OCI-LY7 (cell line): Measurements from ENCODE around the gene TMED5. TPM values are rescaled to one million over a fixed set of nuclear protein-coding genes. Genes with fewer than 3 reads are reported as not detected.
A peak's percentile ranks its signal among the peaks of the same experiment; 100 is the strongest.

Experiments
- Bru-seq: library from RNA; stranded (reverse); fragments of 400-500 nt; gene quantifications from one replicate; lab custom pipeline; 2021; lab: Mats Ljungman, UMichigan
- BruChase-seq, 2 experiments: library from RNA; stranded (reverse); fragments of 400-500 nt; gene quantifications; one replicate each; lab custom pipeline; 2021; lab: Mats Ljungman, UMichigan
- BruUV-seq: library from RNA; stranded (reverse); fragments of 400-500 nt; replicated peaks from 2 replicates; lab custom pipeline; 2021; lab: Mats Ljungman, UMichigan
- CTCF ChIA-PET: fragments of 300-600 bp; sonication (Branson Sonifier 250); formaldehyde crosslinking; loops from one replicate; lab custom pipeline; 2022; ENCODE audit warnings: antibody characterized with exemption; ENCODE audit not compliant: unreplicated experiment; lab: Charles Lee
- POLR2A ChIA-PET: fragments of 300-600 bp; sonication (Branson Sonifier 250); formaldehyde crosslinking; loops from one replicate; lab custom pipeline; 2022; ENCODE audit warnings: antibody characterized with exemption; lab: Charles Lee
- DNase-seq: peaks from one replicate; pipeline ENCODE4 v3.0.0-alpha.2; 2015; ENCODE audit warnings: low spot score
- H2AFZ ChIP-seq: fragments of 200-600 bp; sonication (generic), shearing (Covaris generic); 2 replicates; pipeline ENCODE4 v1.6.1; 2014; ENCODE audit warnings: mild to moderate bottlenecking, antibody characterized with exemption, low read length, moderate library complexity
- H3K27ac ChIP-seq: fragments of 200-600 bp; sonication (generic); 2 replicates; pipeline ENCODE4 v1.5.1; 2014; ENCODE audit warnings: mixed run types, low read depth, mild to moderate bottlenecking, moderate library complexity, low read length, inconsistent platforms; ENCODE audit not compliant: poor library complexity, severe bottlenecking
- H3K36me3 ChIP-seq: fragments of 200-600 bp; sonication (generic); 2 replicates; pipeline ENCODE4 v1.6.1; 2014; ENCODE audit warnings: mild to moderate bottlenecking, antibody characterized with exemption, low read length, moderate library complexity, mixed read lengths; ENCODE audit not compliant: insufficient read depth
- H3K4me1 ChIP-seq: fragments of 200-600 bp; sonication (generic); 2 replicates; pipeline ENCODE4 v1.5.1; 2014; ENCODE audit warnings: mild to moderate bottlenecking, low read length; ENCODE audit not compliant: insufficient read depth, poor library complexity, severe bottlenecking
- H3K4me2 ChIP-seq: fragments of 200-600 bp; sonication (generic); 2 replicates; pipeline ENCODE4 v1.6.1; 2014; ENCODE audit warnings: mild to moderate bottlenecking, low read length
- H3K4me3 ChIP-seq: fragments of 200-600 bp; sonication (generic); 2 replicates; pipeline ENCODE4 v1.5.1; 2014; ENCODE audit warnings: mild to moderate bottlenecking, low read depth, low read length; ENCODE audit not compliant: poor library complexity, severe bottlenecking
- H3K79me2 ChIP-seq: fragments of 200-600 bp; sonication (generic); 2 replicates; pipeline ENCODE4 v1.6.1; 2016; ENCODE audit warnings: low read depth, mild to moderate bottlenecking, low read length, moderate library complexity, mixed read lengths; ENCODE audit not compliant: insufficient read depth
- H3K9me2 ChIP-seq: fragments of 200-600 bp; sonication (generic); 2 replicates; pipeline ENCODE4 v1.6.1; 2016; ENCODE audit warnings: mild to moderate bottlenecking, low read length, mixed read lengths; ENCODE audit not compliant: insufficient read depth
- H3K9me3 ChIP-seq: fragments of 200-600 bp; sonication (generic); 2 replicates; pipeline ENCODE4 v1.6.1; 2014; ENCODE audit warnings: mild to moderate bottlenecking, mixed run types, low read length, mixed read lengths
- H4K20me1 ChIP-seq: fragments of 200-600 bp; sonication (generic); 2 replicates; pipeline ENCODE4 v1.6.1; 2014; ENCODE audit warnings: mild to moderate bottlenecking, antibody characterized with exemption, low read length, moderate library complexity, mixed read lengths; ENCODE audit not compliant: insufficient read depth
- EZH2phosphoT487 ChIP-seq: fragments of 200-600 bp; sonication (generic); IDR thresholded peaks from 2 replicates; pipeline ENCODE4 v1.6.1; 2018; ENCODE audit warnings: low read depth, borderline replicate concordance, mild to moderate bottlenecking, mixed run types, antibody characterized with exemption, low read length, moderate library complexity, mixed read lengths
- intact Hi-C: fragments of 100-400 bp; cut with micrococcal nuclease; formaldehyde crosslinking; loops from one replicate; pipeline ENCODE4 v1.10.0; 2022; ENCODE audit not compliant: unreplicated experiment
- long read RNA-seq: library from polyadenylated mRNA; stranded (forward); transcript quantifications from one replicate; pipeline ENCODE4 v2.0.0, GENCODE V29; 2022
- total RNA-seq, 2 experiments: library from RNA; depleted of rRNA in 1 of 2; stranded (reverse); fragments of >200 nt in 1 of 2; shearing (Covaris generic) in 1 of 2; gene quantifications; 2 replicates each; pipeline ENCODE4 v1.2.3, GENCODE V29; 2014 to 2022
- TF ChIP-seq, protein P1 (sequence below): fragments of 200-600 bp; sonication (generic); conservative IDR thresholded peaks from 2 replicates; pipeline ENCODE4 v1.5.1; 2014; ENCODE audit warnings: mild to moderate bottlenecking, antibody characterized with exemption, low read length, moderate library complexity, mixed read lengths

TMED5 gene
- total RNA-seq (2014; rRNA removed; shearing (Covaris generic)) (40.3 and 43.1 TPM in 2 replicates), total RNA-seq (2022) (49.1 and 49.2 TPM in 2 replicates), Bru-seq, nascent RNA (percentile 92 among the genes with signal in this experiment), BruChase-seq, experiment 1, labeled RNA remaining after a 6-hour chase (percentile 91 among the genes with signal in this experiment), BruChase-seq, experiment 2, labeled RNA remaining after a 2-hour chase (percentile 95 among the genes with signal in this experiment)
- long read RNA-seq, full-length matches to known transcripts = 193 of 208 reads
- long read RNA-seq, partial matches to known transcripts = 3 of 208 reads
- long read RNA-seq, other reads (novel, unspliced or antisense) = 12 of 208 reads

DNA sequence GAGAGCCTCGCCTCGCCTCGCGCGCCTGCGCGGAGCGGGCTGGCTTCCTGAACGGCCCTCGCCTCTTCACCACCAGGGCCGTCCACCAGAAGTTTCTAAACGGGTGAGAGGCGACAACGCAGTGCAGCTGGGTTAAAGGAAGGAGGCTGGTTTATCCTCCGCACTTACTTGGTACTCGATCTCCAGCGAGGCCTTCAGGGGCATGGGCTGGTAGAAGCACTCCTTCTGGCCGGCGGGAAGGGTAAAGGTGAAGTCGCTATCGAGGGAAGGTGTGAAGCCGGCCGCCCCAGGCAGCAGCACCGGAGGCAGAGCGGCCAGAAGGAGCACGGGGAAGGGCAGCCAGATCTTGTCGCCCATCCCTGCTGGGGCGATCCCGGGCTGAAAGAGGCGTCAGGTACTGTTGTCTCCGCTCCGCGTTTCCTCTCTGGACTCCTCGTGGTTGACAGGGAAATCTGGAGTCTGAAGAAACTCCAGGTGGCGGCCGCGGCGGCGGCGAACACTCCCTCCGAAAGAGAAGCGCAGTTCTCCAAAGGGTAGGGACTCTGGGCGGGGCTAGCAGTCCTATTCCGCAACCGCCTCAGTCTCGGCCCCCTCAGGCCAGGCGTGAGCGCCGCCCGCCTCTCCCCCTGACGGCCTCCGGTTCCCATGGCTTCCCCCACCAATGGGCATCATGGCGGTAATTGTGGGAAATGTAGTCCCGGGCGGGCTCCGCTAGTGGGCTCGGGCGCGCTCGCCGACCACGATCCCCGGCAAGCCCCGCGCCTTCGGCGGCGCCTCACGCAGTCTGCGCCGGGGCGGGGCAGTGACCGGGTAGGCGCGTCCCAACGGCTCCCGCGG lies at the start of gene TMED5:
TSS of gene TMED5 (minus strand) at position 528 of the 837 bp plus-strand sequence. CDS start at position 357, 171 bp downstream.
- Histone ChIP-seq H3K9me2 (no peaks in the 10 kb centered on the region), H3K79me2 (peaks cover 90% of the 10 kb centered on the region), H3K9me3 (no peaks in the 10 kb centered on the region), H3K4me1 (peaks cover 50% of the 10 kb centered on the region), H3K4me3 (peak within 1 kb of the TSS; percentile 79), H3K4me2 (peak within 1 kb of the TSS; percentile 88), H2AFZ (peak within 1 kb of the TSS; percentile 53), H4K20me1 (peaks cover 26% of the 10 kb centered on the region), H3K36me3 (peaks cover 61% of the 10 kb centered on the region), H3K27ac (peak within 1 kb of the TSS; percentile 90)
- BruUV-seq = no TSS peak
- TF ChIP-seq, protein P1, sequence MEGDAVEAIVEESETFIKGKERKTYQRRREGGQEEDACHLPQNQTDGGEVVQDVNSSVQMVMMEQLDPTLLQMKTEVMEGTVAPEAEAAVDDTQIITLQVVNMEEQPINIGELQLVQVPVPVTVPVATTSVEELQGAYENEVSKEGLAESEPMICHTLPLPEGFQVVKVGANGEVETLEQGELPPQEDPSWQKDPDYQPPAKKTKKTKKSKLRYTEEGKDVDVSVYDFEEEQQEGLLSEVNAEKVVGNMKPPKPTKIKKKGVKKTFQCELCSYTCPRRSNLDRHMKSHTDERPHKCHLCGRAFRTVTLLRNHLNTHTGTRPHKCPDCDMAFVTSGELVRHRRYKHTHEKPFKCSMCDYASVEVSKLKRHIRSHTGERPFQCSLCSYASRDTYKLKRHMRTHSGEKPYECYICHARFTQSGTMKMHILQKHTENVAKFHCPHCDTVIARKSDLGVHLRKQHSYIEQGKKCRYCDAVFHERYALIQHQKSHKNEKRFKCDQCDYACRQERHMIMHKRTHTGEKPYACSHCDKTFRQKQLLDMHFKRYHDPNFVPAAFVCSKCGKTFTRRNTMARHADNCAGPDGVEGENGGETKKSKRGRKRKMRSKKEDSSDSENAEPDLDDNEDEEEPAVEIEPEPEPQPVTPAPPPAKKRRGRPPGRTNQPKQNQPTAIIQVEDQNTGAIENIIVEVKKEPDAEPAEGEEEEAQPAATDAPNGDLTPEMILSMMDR = no peak
- TF ChIP-seq EZH2phosphoT487 = no peak
- ChIA-PET CTCF (no interaction called here), POLR2A (no interaction called here)
- intact Hi-C loops = loop anchor here (5.0 to 10.0 kb wide), 5 partner anchors 95 to 345 kb away; partner anchors contain the start of genes DR1 and RPL5
- DNase-seq = peak; percentile 98

DNA sequence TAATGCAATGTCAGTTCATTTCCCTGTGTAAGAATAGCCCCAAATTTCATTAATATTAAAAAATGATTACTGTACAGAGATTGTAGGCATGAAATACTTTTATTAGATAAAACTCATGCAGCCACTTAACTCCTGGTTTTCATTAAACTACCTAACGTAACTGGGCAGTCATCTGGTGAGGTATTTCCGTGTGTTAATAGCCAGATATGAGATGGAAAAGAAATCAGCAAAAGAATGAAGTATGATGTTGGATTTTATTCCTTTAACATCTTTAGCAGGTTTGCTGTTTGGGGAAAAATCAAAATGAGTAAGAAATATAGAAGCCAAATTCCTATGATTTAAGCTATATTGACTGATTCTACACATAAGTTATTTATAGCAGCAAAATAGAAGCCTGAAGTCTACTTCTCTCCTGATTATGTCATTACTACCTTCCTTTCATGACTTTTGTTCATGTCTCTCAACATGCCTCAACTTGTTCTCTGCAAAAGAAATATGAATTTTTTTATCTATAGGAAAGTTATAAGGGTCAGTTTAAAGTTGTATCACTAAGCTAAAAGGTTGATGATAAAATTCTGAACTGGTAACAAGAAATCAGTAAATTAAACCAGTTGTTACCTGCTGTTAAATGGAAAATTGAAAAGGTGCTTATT lies 42.9 kb upstream of the TMED5 start:
- CTCF ChIA-PET = interaction anchor here (0.6 kb wide), 1 partner anchor 332 kb away, joined by 3 read pairs; no protein-coding TSS in a partner anchor
- Histone ChIP-seq H4K20me1 (no peaks in the 10 kb centered on the region), H3K27ac (no peak overlapping the region), H3K79me2 (no peaks in the 10 kb centered on the region), H3K36me3 (peaks cover 96% of the 10 kb centered on the region), H3K4me1 (peaks cover 4% of the 10 kb centered on the region), H3K4me2 (no peak overlapping the region), H3K9me2 (no peaks in the 10 kb centered on the region), H3K4me3 (no peak overlapping the region), H2AFZ (no peak overlapping the region), H3K9me3 (no peaks in the 10 kb centered on the region; the same call in 1 of the 2 replicates)
- no peak for DNase-seq
- TF ChIP-seq EZH2phosphoT487 = no peak
- TF ChIP-seq, protein P1 = no peak
- intact Hi-C loops = loop anchor here (5.0 kb wide), 1 partner anchor 34 kb away; no protein-coding TSS in a partner anchor
- POLR2A ChIA-PET = interaction anchor here (0.6 kb wide), 2 partner anchors 252 to 755 kb away, joined by 3 read pairs; no protein-coding TSS in a partner anchor
- no TSS peak for BruUV-seq
